Liver (tissue), 9 donors: ENCODE data around the gene LYST. TPM values are rescaled to one million over a fixed set of nuclear protein-coding genes. Genes with fewer than 3 reads are reported as not detected.

ENCODE experiments used
- DNase-seq: peaks from one replicate; pipeline ENCODE4 v3.0.0-alpha.2; 2017; ENCODE audit warnings: low spot score
- H3K27ac ChIP-seq, 2 donors: one replicate each; pipeline ENCODE4 v1.7.0; 2013; ENCODE audit warnings: inconsistent platforms in 2 of 2, low read length in 2 of 2, control low read depth in 1 of 2, low read depth in 1 of 2, mild to moderate bottlenecking in 1 of 2
- H3K27me3 ChIP-seq, 4 donors: one replicate each; pipeline versions ENCODE4 v1.6.1 to v1.7.0; 2013; ENCODE audit warnings: low read length in 3 of 4, inconsistent platforms in 1 of 4, mild to moderate bottlenecking in 1 of 4, moderate library complexity in 1 of 4; ENCODE audit not compliant: control insufficient read depth in 4 of 4, insufficient read depth in 4 of 4
- H3K36me3 ChIP-seq, 4 donors: one replicate each; pipeline versions ENCODE4 v1.6.1 to v1.7.0; 2013; ENCODE audit warnings: low read length in 3 of 4, mild to moderate bottlenecking in 3 of 4, low read depth in 1 of 4, moderate library complexity in 1 of 4; ENCODE audit not compliant: control insufficient read depth in 4 of 4, insufficient read depth in 3 of 4
- H3K4me1 ChIP-seq, 4 donors: one replicate each; pipeline versions ENCODE4 v1.6.1 to v1.7.0; 2013; ENCODE audit warnings: low read length in 3 of 4, mild to moderate bottlenecking in 3 of 4, moderate library complexity in 1 of 4; ENCODE audit not compliant: control insufficient read depth in 4 of 4, insufficient read depth in 4 of 4
- H3K4me3 ChIP-seq, 3 donors: one replicate each; pipeline versions ENCODE4 v1.6.1 to v1.7.0; 2013; ENCODE audit warnings: low read length in 3 of 3, control low read depth in 1 of 3, low read depth in 1 of 3, mild to moderate bottlenecking in 1 of 3
- H3K9ac ChIP-seq, 2 donors: one replicate each; pipeline ENCODE4 v1.7.0; 2013; ENCODE audit warnings: low read length in 2 of 2, mild to moderate bottlenecking in 2 of 2, moderate library complexity in 2 of 2, control low read depth in 1 of 2, low read depth in 1 of 2
- H3K9me3 ChIP-seq, 4 donors: one replicate each; pipeline versions ENCODE4 v1.6.1 to v1.7.0; 2013; ENCODE audit warnings: low read length in 3 of 4; ENCODE audit not compliant: control insufficient read depth in 4 of 4
- CTCF ChIP-seq: fragments of 150-350 bp; IDR thresholded peaks from 2 replicates; pipeline ENCODE4 v1.5.1; 2017; ENCODE audit warnings: improper control_type of control experiment, low read depth, low read length; ENCODE audit not compliant: missing input control
- EGR1 ChIP-seq, 2 donors: IDR thresholded peaks; 2 replicates each; pipeline ENCODE4 v1.6.1; 2016 to 2018; ENCODE audit warnings: antibody characterized with exemption in 2 of 2, low read depth in 2 of 2
- FOXA1 ChIP-seq: IDR thresholded peaks from 2 replicates; pipeline ENCODE4 v1.6.1; 2016; ENCODE audit warnings: antibody characterized with exemption
- FOXA2 ChIP-seq: IDR thresholded peaks from 2 replicates; pipeline ENCODE4 v1.6.1; 2016; ENCODE audit warnings: antibody characterized with exemption
- GABPA ChIP-seq, 2 donors: IDR thresholded peaks in 1 of 2; conservative IDR thresholded peaks in 1 of 2; 2 replicates each; pipeline ENCODE4 v1.6.1; 2016; ENCODE audit warnings: antibody characterized with exemption in 2 of 2, mild to moderate bottlenecking in 1 of 2, moderate library complexity in 1 of 2
- HNF4A ChIP-seq, 2 donors: conservative IDR thresholded peaks; 2 replicates each; pipeline ENCODE4 v1.6.1; 2016; ENCODE audit warnings: antibody characterized with exemption in 2 of 2, mild to moderate bottlenecking in 2 of 2
- HNF4G ChIP-seq: IDR thresholded peaks from 2 replicates; pipeline ENCODE4 v1.6.1; 2016; ENCODE audit warnings: antibody characterized with exemption
- JUND ChIP-seq, 2 donors: IDR thresholded peaks; 2 replicates each; pipeline ENCODE4 v1.6.1; 2016; ENCODE audit warnings: antibody characterized with exemption in 2 of 2
- NR2F2 ChIP-seq: IDR thresholded peaks from 2 replicates; pipeline ENCODE4 v1.6.1; 2016; ENCODE audit warnings: antibody characterized with exemption
- RXRA ChIP-seq, 2 donors: IDR thresholded peaks; 2 replicates each; pipeline ENCODE4 v1.6.1; 2017 to 2018; ENCODE audit warnings: antibody characterized with exemption in 2 of 2, mild to moderate bottlenecking in 1 of 2
- SP1 ChIP-seq: IDR thresholded peaks from 2 replicates; pipeline ENCODE4 v1.6.1; 2018; ENCODE audit warnings: antibody characterized with exemption, mild to moderate bottlenecking
- YY1 ChIP-seq: IDR thresholded peaks from 2 replicates; pipeline ENCODE4 v1.6.1; 2016; ENCODE audit warnings: antibody characterized with exemption, mild to moderate bottlenecking
- WGBS: extraction: QIAGEN DNeasy Blood & Tissue Kit; methylation state at CpG from one replicate; pipeline ENCODE4 v1.1.7; 2013; 5-methylcytosine and 5-hydroxymethylcytosine counted together
- polyA plus RNA-seq, 2 donors: library from polyadenylated mRNA; stranded (reverse) in 1 of 2; unstranded in 1 of 2; fragments of 200-250 nt in 1 of 2; fragments of >200 nt in 1 of 2; fragmentation: Nextera tagmentation in 1 of 2; extraction: Ambion mirVana in 1 of 2; gene quantifications; one replicate each; pipeline versions ENCODE4 v1.2.1 to v1.2.3, GENCODE V29; 2013 to 2015
- total RNA-seq, 2 donors: library from RNA; depleted of rRNA; stranded (reverse); fragments of >200 nt; gene quantifications; one replicate each; pipeline ENCODE4 v1.2.3, GENCODE V29; 2014
- TF ChIP-seq, protein P1 (sequence below): IDR thresholded peaks from 2 replicates; pipeline ENCODE4 v1.6.1; 2016; ENCODE audit warnings: antibody characterized with exemption
- TF ChIP-seq, protein P2 (sequence below): IDR thresholded peaks from 2 replicates; pipeline ENCODE4 v1.6.1; 2016; ENCODE audit warnings: antibody characterized with exemption
- TF ChIP-seq, protein P3 (sequence below): IDR thresholded peaks from 2 replicates; pipeline ENCODE4 v1.6.1; 2016; ENCODE audit warnings: antibody characterized with exemption
- donor health status: healthy.
- donor health status: healthy.
- donor health status: healthy.
- donor health status: healthy.
- donor health status: healthy.

The LYST gene
- total and polyA plus RNA-seq, 4 donors: 3.4 to 45.9 (median 14.2) TPM

DNA sequence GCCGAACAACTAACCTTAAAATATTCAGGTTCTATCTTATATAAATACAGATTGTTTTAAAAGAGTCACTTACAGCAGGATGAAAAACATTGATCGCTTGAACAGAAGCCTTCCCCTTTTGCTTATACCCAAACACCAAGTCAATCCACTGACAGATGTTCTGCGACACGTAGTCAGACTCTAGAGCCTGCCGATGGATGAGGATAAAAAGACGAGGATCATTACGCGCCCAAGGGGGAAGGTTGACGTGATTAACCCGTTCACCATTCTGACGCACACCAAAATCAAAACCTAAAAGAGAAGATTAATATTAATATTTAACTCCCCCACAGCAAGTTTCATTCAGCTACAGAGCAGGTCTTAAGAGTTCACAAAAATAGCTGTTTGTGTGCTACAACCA lies 157.7 kb downstream of the LYST start:
- Histone ChIP-seq H3K9ac (no peak overlapping the region), H3K9me3 (no peaks in the 10 kb centered on the region), H3K4me3 (no peak overlapping the region), H3K36me3 (peaks cover 3 to 20% (median 13%) of the 10 kb centered on the region in 4 donors), H3K4me1 (no peaks in the 10 kb centered on the region), H3K27me3 (no peaks in the 10 kb centered on the region), H3K27ac (no peak overlapping the region)
- 96% methylated on average over 11 of the region's 11 CpGs for WGBS
- DNase-seq: no peak
- TF ChIP-seq FOXA2 (no peak), JUND (IDR thresholded peaks at IDR 0.05) (no peak)

DNA sequence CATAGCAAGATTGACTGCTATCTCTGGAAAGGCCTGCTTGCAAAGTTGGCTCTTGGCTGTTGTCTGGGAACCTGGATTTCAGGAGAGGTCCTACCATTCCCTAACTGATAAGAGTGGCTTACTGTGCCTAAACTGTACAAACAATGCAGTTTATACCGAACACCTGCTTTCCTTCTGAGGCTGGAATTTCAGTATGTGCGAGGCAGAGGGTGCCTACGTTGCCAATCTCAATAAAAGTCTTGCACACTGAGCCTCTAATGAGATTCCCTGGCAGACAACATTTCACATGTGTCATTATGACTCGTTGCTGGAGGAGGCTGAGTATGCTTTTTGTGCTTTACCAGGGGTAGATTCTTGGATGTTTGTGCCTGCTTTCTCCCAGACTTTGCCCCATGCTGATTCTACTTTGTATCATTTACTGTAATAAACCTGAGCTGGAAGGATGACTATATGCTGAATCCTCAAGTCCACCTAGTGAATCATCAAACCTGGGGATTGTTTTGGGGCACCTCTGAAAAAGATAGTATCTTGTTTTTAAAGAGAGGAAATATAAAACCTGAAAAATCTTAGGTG lies 158.2 kb downstream of the LYST start:
- no peak for DNase-seq
- H3K9ac ChIP-seq: no peak overlapping the region
- H3K4me3 ChIP-seq: no peak overlapping the region
- TF ChIP-seq FOXA2 (no peak), GABPA (IDR thresholded peaks at IDR 0.05 in 1 of 2, conservative IDR thresholded peaks at IDR 0.05 in 1 of 2) (no peak), YY1 (no peak), NR2F2 (no peak), RXRA (IDR thresholded peaks at IDR 0.05) (no peak), SP1 (no peak), JUND (IDR thresholded peaks at IDR 0.05) (no peak), FOXA1 (no peak), HNF4A (conservative IDR thresholded peaks at IDR 0.05) (no peak), EGR1 (IDR thresholded peaks at IDR 0.05; ENCODE audit: low read depth in 2 of 2) (no peak), HNF4G (no peak), CTCF (no peak)
- TF ChIP-seq, protein P1, sequence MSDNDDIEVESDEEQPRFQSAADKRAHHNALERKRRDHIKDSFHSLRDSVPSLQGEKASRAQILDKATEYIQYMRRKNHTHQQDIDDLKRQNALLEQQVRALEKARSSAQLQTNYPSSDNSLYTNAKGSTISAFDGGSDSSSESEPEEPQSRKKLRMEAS: no peak
- TF ChIP-seq, protein P2, sequence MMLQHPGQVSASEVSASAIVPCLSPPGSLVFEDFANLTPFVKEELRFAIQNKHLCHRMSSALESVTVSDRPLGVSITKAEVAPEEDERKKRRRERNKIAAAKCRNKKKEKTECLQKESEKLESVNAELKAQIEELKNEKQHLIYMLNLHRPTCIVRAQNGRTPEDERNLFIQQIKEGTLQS: no peak
- TF ChIP-seq, protein P3, sequence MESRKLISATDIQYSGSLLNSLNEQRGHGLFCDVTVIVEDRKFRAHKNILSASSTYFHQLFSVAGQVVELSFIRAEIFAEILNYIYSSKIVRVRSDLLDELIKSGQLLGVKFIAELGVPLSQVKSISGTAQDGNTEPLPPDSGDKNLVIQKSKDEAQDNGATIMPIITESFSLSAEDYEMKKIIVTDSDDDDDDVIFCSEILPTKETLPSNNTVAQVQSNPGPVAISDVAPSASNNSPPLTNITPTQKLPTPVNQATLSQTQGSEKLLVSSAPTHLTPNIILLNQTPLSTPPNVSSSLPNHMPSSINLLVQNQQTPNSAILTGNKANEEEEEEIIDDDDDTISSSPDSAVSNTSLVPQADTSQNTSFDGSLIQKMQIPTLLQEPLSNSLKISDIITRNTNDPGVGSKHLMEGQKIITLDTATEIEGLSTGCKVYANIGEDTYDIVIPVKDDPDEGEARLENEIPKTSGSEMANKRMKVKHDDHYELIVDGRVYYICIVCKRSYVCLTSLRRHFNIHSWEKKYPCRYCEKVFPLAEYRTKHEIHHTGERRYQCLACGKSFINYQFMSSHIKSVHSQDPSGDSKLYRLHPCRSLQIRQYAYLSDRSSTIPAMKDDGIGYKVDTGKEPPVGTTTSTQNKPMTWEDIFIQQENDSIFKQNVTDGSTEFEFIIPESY: no peak
- no peaks in the 10 kb centered on the region for H3K27me3 ChIP-seq
- no peaks in the 10 kb centered on the region for H3K9me3 ChIP-seq
- no peak overlapping the region for H3K27ac ChIP-seq
- H3K4me1 ChIP-seq: no peaks in the 10 kb centered on the region
- 88% methylated on average over 4 of the region's 4 CpGs for WGBS
- peaks cover 2 to 20% (median 13%) of the 10 kb centered on the region in 4 donors for H3K36me3 ChIP-seq

DNA sequence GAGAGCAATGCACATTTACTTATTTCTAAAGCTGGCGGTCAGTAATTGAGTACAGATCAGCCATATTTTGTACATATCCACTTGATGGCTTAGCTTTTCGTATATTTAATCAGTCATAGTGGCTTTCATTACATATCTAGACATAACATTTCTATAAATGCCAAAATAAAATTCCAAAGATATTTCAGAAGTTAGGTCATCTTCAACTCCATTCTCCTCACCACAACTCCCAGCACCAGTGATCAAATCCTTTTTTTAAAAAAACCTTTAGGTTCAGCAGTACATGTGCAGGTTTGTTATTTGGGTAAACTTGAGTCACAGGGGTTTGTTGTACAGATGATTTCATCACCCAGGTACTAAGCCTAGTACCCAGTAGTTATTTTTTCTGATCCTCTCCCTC lies 163.2 kb downstream of the LYST start:
- TF ChIP-seq HNF4G (no peak), JUND (IDR thresholded peaks at IDR 0.05) (no peak)
- TF ChIP-seq, protein P1: no peak
- Histone ChIP-seq H3K9me3 (no peaks in the 10 kb centered on the region), H3K27me3 (no peaks in the 10 kb centered on the region), H3K36me3 (peaks cover 1 to 26% (median 21%) of the 10 kb centered on the region in 4 donors), H3K4me3 (no peak overlapping the region), H3K27ac (no peak overlapping the region), H3K9ac (no peak overlapping the region), H3K4me1 (no peaks in the 10 kb centered on the region)
- WGBS: 95% methylated on average over 2 of the region's 2 CpGs
- DNase-seq: no peak
